Mesenchymal stem cell (in vitro differentiated cells and primary cell): ENCODE data around the gene DDX27.
"Not testable (repeated sequence)": the region's sequence is repeated elsewhere in the genome, so short reads cannot be mapped to it uniquely, and the experiment has no call there.

Source experiments
- DNase-seq: peaks from one replicate; pipeline ENCODE4 v3.0.0-alpha.2; 2013
- H2AFZ ChIP-seq: one replicate; pipeline ENCODE4 v1.6.1; 2013; ENCODE audit warnings: low read depth, mild to moderate bottlenecking, control low read depth, inconsistent platforms, low read length, moderate library complexity
- H2AK5ac ChIP-seq: 2 replicates; pipeline ENCODE4 v1.6.1; 2013; ENCODE audit warnings: low read length, moderate library complexity, mild to moderate bottlenecking, inconsistent platforms; ENCODE audit not compliant: severe bottlenecking
- H2BK120ac ChIP-seq: one replicate; pipeline ENCODE4 v1.6.1; 2013; ENCODE audit warnings: low read depth, mild to moderate bottlenecking, inconsistent platforms, low read length, moderate library complexity
- H2BK12ac ChIP-seq, 2 experiments: one replicate each; pipeline ENCODE4 v1.6.1; 2013; ENCODE audit warnings: inconsistent platforms in 2 of 2, low read length in 2 of 2, mild to moderate bottlenecking in 2 of 2, moderate library complexity in 2 of 2, control low read depth in 1 of 2
- H2BK15ac ChIP-seq: one replicate; pipeline ENCODE4 v1.6.1; 2013; ENCODE audit warnings: mild to moderate bottlenecking, low read depth, inconsistent platforms; ENCODE audit not compliant: poor library complexity, severe bottlenecking
- H2BK5ac ChIP-seq: 2 replicates; pipeline ENCODE4 v1.6.1; 2013; ENCODE audit warnings: low read depth, mild to moderate bottlenecking, low read length, control low read depth, inconsistent platforms; ENCODE audit not compliant: poor library complexity, severe bottlenecking
- H3K14ac ChIP-seq, 2 experiments: one replicate each; pipeline ENCODE4 v1.6.1; 2013; ENCODE audit warnings: inconsistent platforms in 2 of 2, low read length in 2 of 2, control low read depth in 1 of 2, mild to moderate bottlenecking in 1 of 2, moderate library complexity in 1 of 2
- H3K18ac ChIP-seq, 2 experiments: one replicate each; pipeline ENCODE4 v1.6.1; 2013; ENCODE audit warnings: inconsistent platforms in 2 of 2, low read length in 2 of 2, control low read depth in 1 of 2, low read depth in 1 of 2, mild to moderate bottlenecking in 1 of 2
- H3K23ac ChIP-seq, 2 experiments: one replicate each; pipeline ENCODE4 v1.6.1; 2013; ENCODE audit warnings: inconsistent platforms in 2 of 2, low read length in 2 of 2, mild to moderate bottlenecking in 2 of 2, moderate library complexity in 2 of 2, control low read depth in 1 of 2
- H3K27ac ChIP-seq: 2 replicates; pipeline ENCODE4 v1.5.1; 2013; ENCODE audit warnings: mild to moderate bottlenecking, moderate library complexity, low read length, control low read depth, inconsistent platforms; ENCODE audit not compliant: poor library complexity, severe bottlenecking
- H3K27me3 ChIP-seq, 2 experiments: 2 replicates each; pipeline versions ENCODE4 v1.6.1 to v1.7.0; 2013; ENCODE audit warnings: low read length in 2 of 2, mild to moderate bottlenecking in 2 of 2, moderate library complexity in 2 of 2, control low read depth in 1 of 2, inconsistent platforms in 1 of 2; ENCODE audit not compliant: control insufficient read depth in 1 of 2, insufficient read depth in 1 of 2
- H3K36me3 ChIP-seq, 2 experiments: 2 replicates each; pipeline versions ENCODE4 v1.6.1 to v1.7.0; 2013; ENCODE audit warnings: low read length in 2 of 2, control low read depth in 1 of 2, inconsistent platforms in 1 of 2, low read depth in 1 of 2, mild to moderate bottlenecking in 1 of 2; ENCODE audit not compliant: insufficient read depth in 2 of 2, control insufficient read depth in 1 of 2
- H3K4ac ChIP-seq, 2 experiments: one replicate each; pipeline ENCODE4 v1.6.1; 2013; ENCODE audit warnings: inconsistent platforms in 2 of 2, low read length in 2 of 2, mild to moderate bottlenecking in 2 of 2, moderate library complexity in 2 of 2, control low read depth in 1 of 2, low read depth in 1 of 2
- H3K4me1 ChIP-seq: 2 replicates; pipeline ENCODE4 v1.6.1; 2013; ENCODE audit warnings: low read depth, low read length, control low read depth; ENCODE audit not compliant: control insufficient read depth, insufficient read depth
- H3K4me2 ChIP-seq: 2 replicates; pipeline ENCODE4 v1.6.1; 2013; ENCODE audit warnings: low read length, mild to moderate bottlenecking, inconsistent platforms; ENCODE audit not compliant: poor library complexity, severe bottlenecking
- H3K4me3 ChIP-seq, 2 experiments: 2 replicates each; pipeline versions ENCODE4 v1.5.1 to v1.7.0; 2013; ENCODE audit warnings: low read length in 2 of 2, mild to moderate bottlenecking in 2 of 2, control low read depth in 1 of 2, low read depth in 1 of 2; ENCODE audit not compliant: insufficient read depth in 1 of 2
- H3K79me1 ChIP-seq: replicated peaks from 2 replicates; pipeline ENCODE4 v1.6.1; 2013; ENCODE audit warnings: mild to moderate bottlenecking, control low read depth, low read length, inconsistent platforms; ENCODE audit not compliant: poor library complexity, severe bottlenecking
- H3K9ac ChIP-seq: 2 replicates; pipeline ENCODE4 v1.7.0; 2013; ENCODE audit warnings: mild to moderate bottlenecking, low read length, moderate library complexity
- H3K9me3 ChIP-seq: 2 replicates; pipeline ENCODE4 v1.7.0; 2013; ENCODE audit warnings: mild to moderate bottlenecking, low read length; ENCODE audit not compliant: control insufficient read depth
- H4K8ac ChIP-seq: one replicate; pipeline ENCODE4 v1.6.1; 2013; ENCODE audit warnings: inconsistent platforms, mild to moderate bottlenecking, low read length, moderate library complexity
- H4K91ac ChIP-seq: one replicate; pipeline ENCODE4 v1.6.1; 2013; ENCODE audit warnings: mild to moderate bottlenecking, low read length, inconsistent platforms
- whole genome bisulfite sequencing: methylation state at CpG from one replicate; pipeline ENCODE4 v1.1.7; 2013; ENCODE audit warnings: mixed read lengths; 5-methylcytosine and 5-hydroxymethylcytosine counted together

Gene DDX27

GRCh38 chr20:49192944-49193518, 26.2 kb upstream of the DDX27 start:
- not testable (repeated sequence) for H3K14ac ChIP-seq, H3K18ac ChIP-seq, H3K4ac ChIP-seq, H2BK12ac ChIP-seq, H2BK120ac ChIP-seq, H2AFZ ChIP-seq, H4K91ac ChIP-seq, H2BK5ac ChIP-seq, H3K9me3 ChIP-seq, H3K4me2 ChIP-seq, H3K79me1 ChIP-seq, H4K8ac ChIP-seq, H3K4me3 ChIP-seq, H3K23ac ChIP-seq, DNase-seq, H2BK15ac ChIP-seq, H2AK5ac ChIP-seq, H3K4me1 ChIP-seq, H3K27ac ChIP-seq, H3K36me3 ChIP-seq, H3K9ac ChIP-seq, H3K27me3 ChIP-seq
- WGBS, result 91% methylated on average over 11 of the region's 11 CpGs

GRCh38 chr20:49199729-49200293, 19.4 kb upstream of the DDX27 start:
- 93% methylated on average over 4 of the region's 4 CpGs for WGBS
- DNase-seq, result no peak

GRCh38 chr20:49203011-49203410, 16.2 kb upstream of the DDX27 start:
- H2AK5ac ChIP-seq, result no peak overlapping the region
- no peak overlapping the region for H2BK120ac ChIP-seq
- 88% methylated on average over 7 of the region's 7 CpGs for WGBS
- no peak overlapping the region for H2AFZ ChIP-seq
- no peak for DNase-seq
- H3K4me1 ChIP-seq, result no peaks in the 10 kb centered on the region
- no peak overlapping the region for H2BK15ac ChIP-seq
- H3K36me3 ChIP-seq, result no peaks in the 10 kb centered on the region
- no peak overlapping the region for H3K4me3 ChIP-seq
- no peak overlapping the region for H3K9ac ChIP-seq
- H3K18ac ChIP-seq, result no peak overlapping the region
- no peak overlapping the region for H2BK12ac ChIP-seq
- H4K91ac ChIP-seq, result no peak overlapping the region
- no peak overlapping the region for H3K27ac ChIP-seq
- no peak overlapping the region for H3K4me2 ChIP-seq
- no peaks in the 10 kb centered on the region for H3K9me3 ChIP-seq
- H3K79me1 ChIP-seq, result no peaks in the 10 kb centered on the region
- H3K23ac ChIP-seq, result no peak overlapping the region
- no peaks in the 10 kb centered on the region for H3K27me3 ChIP-seq
- H4K8ac ChIP-seq, result no peak overlapping the region
- H3K4ac ChIP-seq, result no peak overlapping the region
- no peak overlapping the region for H2BK5ac ChIP-seq
- H3K14ac ChIP-seq, result no peak overlapping the region

More at GRCh38 chr20:49199729-49200293, 19.4 kb upstream of the DDX27 start:
- H2BK15ac ChIP-seq, result no peak overlapping the region
- no peak overlapping the region for H2AK5ac ChIP-seq
- no peak overlapping the region for H3K18ac ChIP-seq
- H3K27me3 ChIP-seq, result no peaks in the 10 kb centered on the region
- no peak overlapping the region for H2AFZ ChIP-seq
- no peaks in the 10 kb centered on the region for H3K9me3 ChIP-seq
- H3K36me3 ChIP-seq, result no peaks in the 10 kb centered on the region
- H3K23ac ChIP-seq, result no peak overlapping the region
- H3K4me3 ChIP-seq, result no peak overlapping the region
- H3K79me1 ChIP-seq, result no peaks in the 10 kb centered on the region
- no peak overlapping the region for H3K14ac ChIP-seq
- H2BK120ac ChIP-seq, result no peak overlapping the region
- H3K9ac ChIP-seq, result no peak overlapping the region
- H3K4ac ChIP-seq, result no peak overlapping the region
- no peak overlapping the region for H4K91ac ChIP-seq
- H4K8ac ChIP-seq, result no peak overlapping the region
- H3K27ac ChIP-seq, result no peak overlapping the region
- no peak overlapping the region for H2BK5ac ChIP-seq
- H3K4me1 ChIP-seq, result no peaks in the 10 kb centered on the region
- H3K4me2 ChIP-seq, result no peak overlapping the region
- no peak overlapping the region for H2BK12ac ChIP-seq

GRCh38 chr20:49203746-49204145, 15.5 kb upstream of the DDX27 start:
- no peaks in the 10 kb centered on the region for H3K4me1 ChIP-seq
- no peaks in the 10 kb centered on the region for H3K27me3 ChIP-seq
- no peak overlapping the region for H3K14ac ChIP-seq
- no peaks in the 10 kb centered on the region for H3K36me3 ChIP-seq
- H4K8ac ChIP-seq, result no peak overlapping the region
- no peak overlapping the region for H3K23ac ChIP-seq
- no peak overlapping the region for H2BK15ac ChIP-seq
- no peaks in the 10 kb centered on the region for H3K79me1 ChIP-seq
- H3K4me2 ChIP-seq, result no peak overlapping the region
- no peak overlapping the region for H2BK120ac ChIP-seq
- H3K4ac ChIP-seq, result no peak overlapping the region
- H3K4me3 ChIP-seq, result no peak overlapping the region
- H3K27ac ChIP-seq, result no peak overlapping the region
- H2AFZ ChIP-seq, result no peak overlapping the region
- H3K18ac ChIP-seq, result no peak overlapping the region
- DNase-seq, result no peak
- no peak overlapping the region for H3K9ac ChIP-seq
- WGBS, result 53% methylated on average over 8 of the region's 9 CpGs
- H2AK5ac ChIP-seq, result no peak overlapping the region
- H4K91ac ChIP-seq, result no peak overlapping the region
- no peaks in the 10 kb centered on the region for H3K9me3 ChIP-seq
- no peak overlapping the region for H2BK12ac ChIP-seq
- no peak overlapping the region for H2BK5ac ChIP-seq
